Fibroblast of lung (primary cell): ENCODE data around the gene LPCAT3.

Experiments used
- CTCF ChIP-seq, 2 donors: IDR thresholded peaks in 1 of 2; conservative IDR thresholded peaks in 1 of 2; 1 replicate in 1 of 2; 2 replicates in 1 of 2; pipeline ENCODE4 v1.5.1; 2011 to 2012; ENCODE audit warnings: low read length in 2 of 2, control low read depth in 1 of 2, inconsistent platforms in 1 of 2, low read depth in 1 of 2, mild to moderate bottlenecking in 1 of 2
- EZH2 ChIP-seq: IDR thresholded peaks from 2 replicates; pipeline ENCODE4 v1.5.1; 2012; ENCODE audit warnings: low read length, control low read depth, mild to moderate bottlenecking; ENCODE audit errors: missing control alignments

- TF ChIP-seq CTCF (conservative IDR thresholded peaks at IDR 0.05 in 1 of 2, IDR thresholded peaks at IDR 0.05 in 1 of 2; ENCODE audit: low read depth in 1 of 2, low read length in 2 of 2) (peak; percentile 71), EZH2 (no peak)
These were observed at the start of gene LPCAT3 for GRCh38 chr12:7018350-7019042.
